T-helper 2 cell treated with Interferon-gamma antibody and Interleukin-4, amounts not matched to agents 5 μg/mL and 100 μg/mL, for 36 hours (primary cell): ENCODE measurements around the gene PIGA.
A peak's percentile ranks its signal among the peaks of the same experiment; 100 is the strongest.
"Not testable (repeated sequence)": the region's sequence is repeated elsewhere in the genome, so short reads cannot be mapped to it uniquely, and the experiment has no call there.

Experiments
- DNase-seq: peaks from one replicate; pipeline ENCODE4 v3.0.0; 2021; ENCODE audit warnings: low spot score
- H3K27ac Mint-ChIP-seq: one replicate; pipeline ENCODE4 v1.8.0; 2021; ENCODE audit warnings: mild to moderate bottlenecking, mixed read lengths
- H3K27me3 Mint-ChIP-seq: one replicate; pipeline ENCODE4 v1.8.0; 2021; ENCODE audit warnings: low read depth, mixed read lengths
- H3K36me3 Mint-ChIP-seq: one replicate; pipeline ENCODE4 v1.8.0; 2021; ENCODE audit warnings: low read depth, mixed read lengths
- H3K4me1 Mint-ChIP-seq: one replicate; pipeline ENCODE4 v1.8.0; 2021; ENCODE audit warnings: low read depth, mixed read lengths
- H3K4me3 Mint-ChIP-seq: one replicate; pipeline ENCODE4 v1.8.0; 2022; ENCODE audit warnings: mild to moderate bottlenecking, moderate library complexity, mixed read lengths
- H3K9me3 Mint-ChIP-seq: one replicate; pipeline ENCODE4 v1.8.0; 2021; ENCODE audit warnings: mixed read lengths

Gene PIGA

DNA sequence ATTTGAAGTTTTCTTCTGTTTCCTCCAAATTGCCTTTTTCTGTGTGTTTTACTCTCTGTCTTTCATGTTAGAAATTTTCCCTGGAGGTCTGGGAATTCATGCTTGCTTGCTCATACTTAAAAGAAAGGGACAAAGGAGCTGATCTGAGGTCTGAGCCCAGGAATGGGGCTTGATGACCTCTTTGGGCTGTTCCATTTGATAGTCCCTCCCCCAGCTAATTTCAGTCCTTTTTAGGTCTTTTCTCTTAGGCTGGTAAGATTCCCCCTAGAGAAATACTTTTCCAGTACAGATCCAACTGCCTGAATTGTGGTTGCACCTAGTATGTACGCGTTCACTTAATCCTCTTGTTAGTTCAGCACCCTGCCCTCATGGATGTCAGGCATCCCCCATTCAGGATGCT, 5.5 kb upstream of the PIGA start:
- Mint-ChIP-seq H3K4me1 (peaks cover 8% of the 10 kb centered on the region), H3K4me3 (no peak overlapping the region), H3K27ac (no peak overlapping the region), H3K36me3 (no peaks in the 10 kb centered on the region), H3K27me3 (peaks cover 16% of the 10 kb centered on the region), H3K9me3 (no peaks in the 10 kb centered on the region)
- no peak for DNase-seq

DNA sequence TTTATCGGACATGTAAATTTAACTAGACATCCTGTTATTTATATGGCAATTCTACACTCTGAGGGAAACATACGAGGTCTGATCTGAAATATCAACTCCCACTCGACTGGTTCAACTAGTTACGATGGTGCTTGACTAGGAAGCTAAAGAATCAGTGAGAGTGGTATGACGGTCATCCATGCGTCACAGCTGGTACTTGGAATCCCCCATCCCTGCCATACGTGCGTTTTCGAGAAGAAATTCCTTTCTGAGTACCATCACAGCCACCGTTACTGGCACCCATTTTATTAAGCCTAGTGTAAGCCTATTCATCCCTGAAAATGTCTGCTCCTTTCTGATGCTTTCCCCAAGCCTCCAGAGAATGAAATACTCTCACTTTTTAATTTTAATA, 695 bp upstream of the PIGA start:
- DNase-seq = peak; percentile 45

DNA sequence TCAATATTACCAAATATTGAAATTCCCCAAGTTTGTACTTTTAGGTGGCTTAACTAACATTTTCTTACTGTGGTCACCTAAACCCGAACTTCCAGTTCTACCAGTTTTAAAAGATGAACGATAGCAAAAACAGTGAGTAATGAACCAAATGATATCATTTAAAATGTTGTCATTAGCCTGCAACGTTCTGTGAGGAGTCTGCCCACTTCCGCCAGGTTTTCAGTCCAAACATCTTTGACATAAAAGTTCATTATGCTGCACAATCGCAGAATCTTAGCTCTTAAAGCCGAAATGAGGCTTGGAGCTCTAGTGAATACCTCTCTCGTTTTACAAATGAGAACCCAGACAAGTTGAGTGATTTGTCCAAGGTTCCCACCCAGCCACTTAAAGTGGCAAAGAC, 762 bp downstream of the PIGA start:
- H3K9me3 Mint-ChIP-seq = no peaks in the 10 kb centered on the region
- H3K4me1 Mint-ChIP-seq = peaks cover 15% of the 10 kb centered on the region
- H3K36me3 Mint-ChIP-seq = peaks cover 12% of the 10 kb centered on the region
- H3K4me3 Mint-ChIP-seq = peak overlapping the region; percentile 92
- peak overlapping the region; percentile 96 for H3K27ac Mint-ChIP-seq
- H3K27me3 Mint-ChIP-seq = peaks cover 8% of the 10 kb centered on the region
- peak; percentile 4 for DNase-seq

More for the DNA sequence above, 695 bp upstream of the PIGA start:
- no peaks in the 10 kb centered on the region for H3K9me3 Mint-ChIP-seq
- H3K27ac Mint-ChIP-seq = peak overlapping the region; percentile 73
- H3K36me3 Mint-ChIP-seq = peaks cover 12% of the 10 kb centered on the region
- H3K27me3 Mint-ChIP-seq = peaks cover 15% of the 10 kb centered on the region
- H3K4me1 Mint-ChIP-seq = peaks cover 15% of the 10 kb centered on the region
- H3K4me3 Mint-ChIP-seq = peak overlapping the region; percentile 92

DNA sequence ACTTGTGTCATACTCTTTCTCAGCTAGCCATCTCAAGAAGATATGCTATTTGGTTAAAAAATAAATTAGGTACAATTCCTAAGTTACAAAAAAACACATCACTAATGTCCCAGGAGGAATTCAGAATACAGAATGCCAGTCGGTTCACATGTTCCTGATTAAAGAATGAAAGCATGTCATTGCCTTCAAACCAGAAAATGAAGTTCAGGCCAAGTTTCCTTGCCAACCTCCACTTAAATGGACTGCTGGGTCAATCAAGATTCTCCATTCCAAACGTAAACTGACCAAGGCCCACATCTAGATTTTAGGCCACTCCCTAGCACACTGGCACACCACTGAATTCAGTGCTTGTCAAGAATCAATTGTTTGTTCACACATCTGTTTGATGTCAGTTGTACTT, 6.5 kb downstream of the PIGA start:
- Mint-ChIP-seq H3K27me3 (no peaks in the 10 kb centered on the region), H3K4me3 (no peak overlapping the region), H3K9me3 (no peaks in the 10 kb centered on the region), H3K27ac (no peak overlapping the region), H3K4me1 (peaks cover 4% of the 10 kb centered on the region), H3K36me3 (peaks cover 17% of the 10 kb centered on the region)
- no peak for DNase-seq

DNA sequence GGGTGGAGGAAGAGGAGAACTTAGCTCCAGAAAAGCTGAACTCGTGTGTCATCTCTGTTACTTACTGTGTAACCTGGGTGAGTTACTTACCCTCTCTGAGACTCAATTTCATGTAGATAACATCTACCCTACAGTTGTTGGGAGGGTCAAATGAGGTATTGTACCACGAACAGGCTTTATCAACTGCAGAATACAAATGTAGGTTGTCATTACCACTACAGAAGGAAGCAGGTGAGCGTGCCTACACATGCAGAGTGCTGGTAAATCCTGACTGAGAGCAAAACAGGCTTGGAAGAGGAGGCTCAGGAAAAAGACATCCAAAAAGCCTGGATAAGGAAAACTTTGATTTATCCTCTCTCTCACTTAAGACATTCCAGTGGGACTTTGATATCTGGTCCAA, 7.2 kb downstream of the PIGA start:
- H3K9me3 Mint-ChIP-seq = no peaks in the 10 kb centered on the region
- H3K4me3 Mint-ChIP-seq = no peak overlapping the region
- no peak overlapping the region for H3K27ac Mint-ChIP-seq
- H3K36me3 Mint-ChIP-seq = peaks cover 17% of the 10 kb centered on the region
- no peak for DNase-seq
- peaks cover 4% of the 10 kb centered on the region for H3K4me1 Mint-ChIP-seq
- no peaks in the 10 kb centered on the region for H3K27me3 Mint-ChIP-seq

DNA sequence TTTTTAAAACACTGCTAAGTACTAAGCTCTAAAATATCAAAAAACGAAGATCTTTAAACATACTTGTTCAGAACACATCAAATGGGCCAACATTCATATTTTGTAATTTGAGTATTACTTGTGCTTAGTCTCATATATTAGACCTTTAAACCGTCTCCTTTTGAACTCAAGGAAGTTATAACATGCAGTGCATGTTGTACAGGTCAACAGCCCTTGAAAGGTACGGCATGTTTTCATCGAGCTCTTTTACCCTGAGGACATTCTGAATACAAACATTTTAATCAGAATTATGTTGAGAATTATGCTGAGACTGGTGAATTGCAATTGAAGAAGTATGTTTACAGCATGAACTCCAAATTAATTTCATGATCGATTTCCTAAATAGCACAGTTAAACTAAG, 12.9 kb downstream of the PIGA start:
- H3K4me1 Mint-ChIP-seq = no peaks in the 10 kb centered on the region
- H3K36me3 Mint-ChIP-seq = peaks cover 20% of the 10 kb centered on the region

DNA sequence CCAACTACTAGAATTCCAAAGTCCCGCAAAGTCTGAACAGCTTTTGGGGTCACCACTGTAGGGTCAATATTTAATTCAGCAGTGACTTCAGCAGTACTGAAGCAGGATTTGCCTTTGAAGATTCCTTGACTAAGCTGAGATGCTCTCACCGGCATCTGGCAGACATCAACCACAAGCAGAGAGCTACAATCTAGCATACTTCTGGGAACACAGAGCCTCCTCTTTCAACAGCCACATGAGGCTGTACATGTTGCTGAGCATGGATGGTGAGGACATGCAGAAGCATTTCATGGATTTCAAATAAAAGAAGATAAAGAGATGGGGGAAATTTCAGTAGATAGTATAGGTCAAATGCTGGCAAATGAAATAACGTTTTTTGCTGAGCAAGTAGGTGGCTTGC, 13.3 kb downstream of the PIGA start:
- no peak overlapping the region for H3K4me3 Mint-ChIP-seq
- no peak for DNase-seq
- H3K4me1 Mint-ChIP-seq = no peaks in the 10 kb centered on the region
- H3K9me3 Mint-ChIP-seq = no peaks in the 10 kb centered on the region
- no peak overlapping the region for H3K27ac Mint-ChIP-seq
- no peaks in the 10 kb centered on the region for H3K27me3 Mint-ChIP-seq
- peaks cover 20% of the 10 kb centered on the region for H3K36me3 Mint-ChIP-seq

More for the DNA sequence above, 12.9 kb downstream of the PIGA start:
- no peaks in the 10 kb centered on the region for H3K9me3 Mint-ChIP-seq
- H3K27me3 Mint-ChIP-seq = no peaks in the 10 kb centered on the region
- no peak for DNase-seq
- no peak overlapping the region for H3K4me3 Mint-ChIP-seq
- H3K27ac Mint-ChIP-seq = no peak overlapping the region

DNA sequence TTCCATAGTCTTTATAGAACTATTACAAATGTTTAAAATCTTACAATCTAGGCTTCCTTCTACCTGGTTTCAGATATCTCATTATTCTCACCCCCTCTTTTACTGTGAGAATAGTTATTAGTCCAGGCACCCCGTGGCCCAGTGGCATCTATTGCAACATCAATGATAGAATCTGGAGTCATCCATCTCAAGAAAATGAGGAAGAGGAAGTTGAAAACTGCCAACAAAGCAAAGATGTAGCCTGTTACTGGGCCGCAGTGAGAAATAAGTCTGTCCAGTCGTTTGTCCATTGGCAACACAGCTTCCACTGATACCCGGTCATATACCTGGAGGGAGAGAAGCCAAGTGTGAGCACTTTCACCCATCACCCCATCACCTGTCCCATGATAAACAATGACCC, 13.9 kb downstream of the PIGA start:
- H3K4me3 Mint-ChIP-seq = no peak overlapping the region
- no peaks in the 10 kb centered on the region for H3K4me1 Mint-ChIP-seq
- DNase-seq = no peak
- H3K27me3 Mint-ChIP-seq = no peaks in the 10 kb centered on the region
- no peaks in the 10 kb centered on the region for H3K9me3 Mint-ChIP-seq
- no peak overlapping the region for H3K27ac Mint-ChIP-seq
- H3K36me3 Mint-ChIP-seq = peaks cover 20% of the 10 kb centered on the region

DNA sequence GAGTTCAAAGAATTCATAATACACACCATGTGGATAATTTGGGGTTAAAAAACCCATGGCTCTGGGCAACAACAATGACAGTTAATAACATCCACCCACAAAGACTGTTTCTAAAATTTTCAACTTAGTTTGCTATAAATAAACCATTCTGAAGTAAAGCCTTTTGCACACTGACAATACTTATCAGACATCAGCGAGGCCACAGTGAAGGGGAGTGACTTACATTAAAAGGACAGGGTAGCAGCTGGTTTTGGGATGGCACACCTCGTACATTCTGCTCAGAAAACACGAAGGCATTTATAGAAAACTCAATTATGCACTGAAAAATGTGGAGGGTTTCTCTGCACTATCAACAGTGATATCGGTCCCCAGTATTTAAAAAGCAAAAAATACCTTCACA, 15.0 kb downstream of the PIGA start:
- H3K9me3 Mint-ChIP-seq = no peaks in the 10 kb centered on the region
- no peak for DNase-seq
- no peaks in the 10 kb centered on the region for H3K4me1 Mint-ChIP-seq
- no peak overlapping the region for H3K4me3 Mint-ChIP-seq
- H3K27ac Mint-ChIP-seq = no peak overlapping the region
- peaks cover 20% of the 10 kb centered on the region for H3K36me3 Mint-ChIP-seq
- no peaks in the 10 kb centered on the region for H3K27me3 Mint-ChIP-seq

DNA sequence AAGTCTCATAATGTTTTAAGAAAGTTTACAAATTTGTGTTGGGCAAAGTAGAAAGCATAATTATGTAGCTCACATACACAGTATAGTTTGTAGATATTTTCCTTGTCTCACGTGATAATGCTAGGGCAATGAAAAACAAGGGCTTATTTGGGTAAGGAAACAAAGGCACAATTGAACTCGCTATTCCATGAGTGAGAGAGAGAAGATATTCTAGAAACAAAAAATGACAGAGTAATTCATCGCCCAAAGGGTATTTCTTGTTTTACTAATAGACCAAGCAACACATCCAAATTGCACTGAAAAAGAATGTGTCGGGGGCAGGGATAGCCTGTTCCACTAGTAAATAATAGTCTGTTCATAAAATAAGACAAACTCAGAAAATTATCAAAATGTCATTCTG, 16.2 kb downstream of the PIGA start:
- H3K36me3 Mint-ChIP-seq = peaks cover 16% of the 10 kb centered on the region

DNA sequence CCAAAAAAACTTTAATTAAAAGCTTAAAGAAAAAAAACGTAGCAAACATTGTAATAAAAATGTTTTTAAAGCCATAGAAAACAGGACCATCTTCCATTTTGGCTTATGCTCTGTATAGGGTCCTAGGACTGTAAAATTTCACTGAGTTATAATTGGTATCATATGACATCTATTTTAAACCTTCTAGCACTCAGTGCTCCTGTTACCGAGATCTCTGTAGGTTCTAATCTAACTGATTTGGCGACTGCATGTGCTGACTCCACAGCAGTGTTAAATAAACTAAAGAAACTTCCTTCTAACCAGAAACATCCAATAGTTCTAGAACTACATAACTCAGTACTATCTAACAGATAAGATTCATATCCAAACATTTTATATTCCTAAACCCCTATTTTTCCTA, 19.8 kb downstream of the PIGA start, which contains the start of gene ASB11:
ASB11 (minus strand) TSS at position 132 of the 400 bp plus-strand sequence; CDS start at position 97, 35 bp downstream.
- H3K36me3 Mint-ChIP-seq = peaks cover 6% of the 10 kb centered on the region
- no peak within 1 kb of the TSS for H3K27ac Mint-ChIP-seq
- no peak for DNase-seq
- H3K9me3 Mint-ChIP-seq = no peaks in the 10 kb centered on the region
- no peaks in the 10 kb centered on the region for H3K27me3 Mint-ChIP-seq
- no peaks in the 10 kb centered on the region for H3K4me1 Mint-ChIP-seq
- H3K4me3 Mint-ChIP-seq = no peak within 1 kb of the TSS

More for the DNA sequence above, 16.2 kb downstream of the PIGA start:
- no peak overlapping the region for H3K27ac Mint-ChIP-seq
- H3K9me3 Mint-ChIP-seq = no peaks in the 10 kb centered on the region
- no peak overlapping the region for H3K4me3 Mint-ChIP-seq
- H3K4me1 Mint-ChIP-seq = no peaks in the 10 kb centered on the region
- no peaks in the 10 kb centered on the region for H3K27me3 Mint-ChIP-seq
- no peak for DNase-seq

DNA sequence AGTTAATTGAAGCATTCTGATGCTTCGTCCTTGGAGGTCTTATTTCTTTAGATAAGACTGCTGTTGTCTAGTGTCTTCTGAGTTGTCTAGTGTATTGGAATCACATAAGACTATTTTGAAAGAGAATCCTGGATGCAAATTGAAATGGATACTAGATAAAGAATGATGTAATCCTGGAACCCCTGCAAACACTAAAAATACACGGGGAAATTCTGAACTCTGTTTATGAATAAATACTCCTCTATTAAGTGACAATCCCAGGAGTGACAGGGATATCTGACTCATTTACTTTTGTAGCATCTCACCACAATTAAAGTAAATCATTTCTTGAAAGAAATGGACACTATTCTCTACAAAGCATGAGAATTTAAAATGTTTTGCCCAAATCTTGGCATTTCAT, 20.9 kb downstream of the PIGA start:
- Mint-ChIP-seq H3K9me3 (no peaks in the 10 kb centered on the region), H3K27me3 (no peaks in the 10 kb centered on the region), H3K4me3 (no peak overlapping the region), H3K4me1 (no peaks in the 10 kb centered on the region), H3K27ac (no peak overlapping the region), H3K36me3 (peaks cover 3% of the 10 kb centered on the region)
- no peak for DNase-seq

DNA sequence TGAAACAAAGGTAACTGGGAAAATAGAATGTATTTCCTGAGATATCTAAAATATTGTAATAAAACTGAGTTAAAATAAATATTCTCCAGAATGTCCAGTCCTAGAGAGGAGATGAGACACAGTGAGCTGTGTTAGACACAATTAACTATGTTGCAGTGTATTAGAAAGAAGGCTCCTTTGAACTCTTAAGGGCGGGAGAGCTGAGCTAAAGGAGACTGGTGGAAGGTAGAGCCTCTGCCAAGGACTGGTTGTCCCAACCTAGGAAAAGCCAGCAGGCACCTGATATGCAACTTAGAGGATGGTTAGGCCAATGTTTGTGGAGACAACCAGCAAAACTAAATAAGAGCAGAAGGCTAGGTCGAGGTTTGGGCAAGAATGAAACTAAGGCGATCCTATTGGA, 24.2 kb downstream of the PIGA start:
- Mint-ChIP-seq H3K27me3 (no peaks in the 10 kb centered on the region), H3K36me3 (no peaks in the 10 kb centered on the region), H3K4me1 (no peaks in the 10 kb centered on the region), H3K9me3 (no peaks in the 10 kb centered on the region), H3K4me3 (no peak overlapping the region), H3K27ac (no peak overlapping the region)
- no peak for DNase-seq

DNA sequence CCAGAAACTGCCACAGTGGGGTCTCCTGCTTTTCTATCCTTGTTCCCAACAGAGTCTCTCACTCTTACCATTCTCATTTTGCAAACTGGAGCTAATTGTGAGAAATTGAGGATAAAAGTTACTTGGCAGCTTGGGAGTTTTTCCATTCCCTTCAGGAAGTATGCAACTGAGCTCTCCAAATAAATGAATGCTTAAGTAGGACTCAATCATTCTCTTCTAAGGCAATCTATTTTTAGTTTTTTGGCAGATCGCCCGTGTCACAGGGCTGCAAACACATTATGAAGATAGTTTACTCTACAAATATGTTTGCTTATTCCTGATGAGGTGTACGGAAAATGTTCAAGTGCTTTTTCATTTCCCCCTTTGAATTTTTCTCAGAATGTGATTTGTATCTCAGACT, 25.2 kb downstream of the PIGA start:
- H3K27me3 Mint-ChIP-seq = no peaks in the 10 kb centered on the region
- no peak overlapping the region for H3K27ac Mint-ChIP-seq
- no peak for DNase-seq

DNA sequence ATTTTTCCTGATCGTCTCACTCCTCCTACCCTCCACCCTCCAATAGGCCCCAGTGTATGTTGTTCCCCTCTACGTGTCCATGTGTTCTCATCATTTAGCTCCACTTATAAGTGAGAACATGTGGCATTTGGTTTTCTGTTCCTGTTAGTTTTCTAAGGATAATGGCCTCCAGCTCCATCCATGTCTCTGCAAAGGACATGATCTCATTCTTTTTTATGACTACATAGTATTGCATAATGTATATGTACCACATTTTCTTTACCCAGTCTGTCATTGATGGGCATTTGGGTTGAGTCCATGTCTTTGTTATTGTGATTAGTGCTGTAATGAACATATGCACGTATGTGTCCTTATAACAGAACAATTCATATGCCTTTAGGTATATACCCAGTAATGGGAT, 29.4 kb downstream of the PIGA start:
- H3K9me3 Mint-ChIP-seq, H3K4me1 Mint-ChIP-seq, H3K4me3 Mint-ChIP-seq, H3K36me3 Mint-ChIP-seq, H3K27me3 Mint-ChIP-seq, H3K27ac Mint-ChIP-seq, DNase-seq: not testable (repeated sequence)

More for the DNA sequence above, 25.2 kb downstream of the PIGA start:
- no peak overlapping the region for H3K4me3 Mint-ChIP-seq
- no peaks in the 10 kb centered on the region for H3K4me1 Mint-ChIP-seq
- no peaks in the 10 kb centered on the region for H3K36me3 Mint-ChIP-seq
- no peaks in the 10 kb centered on the region for H3K9me3 Mint-ChIP-seq
